ENCODE results near the gene ATXN1.

The ATXN1 gene

DNA sequence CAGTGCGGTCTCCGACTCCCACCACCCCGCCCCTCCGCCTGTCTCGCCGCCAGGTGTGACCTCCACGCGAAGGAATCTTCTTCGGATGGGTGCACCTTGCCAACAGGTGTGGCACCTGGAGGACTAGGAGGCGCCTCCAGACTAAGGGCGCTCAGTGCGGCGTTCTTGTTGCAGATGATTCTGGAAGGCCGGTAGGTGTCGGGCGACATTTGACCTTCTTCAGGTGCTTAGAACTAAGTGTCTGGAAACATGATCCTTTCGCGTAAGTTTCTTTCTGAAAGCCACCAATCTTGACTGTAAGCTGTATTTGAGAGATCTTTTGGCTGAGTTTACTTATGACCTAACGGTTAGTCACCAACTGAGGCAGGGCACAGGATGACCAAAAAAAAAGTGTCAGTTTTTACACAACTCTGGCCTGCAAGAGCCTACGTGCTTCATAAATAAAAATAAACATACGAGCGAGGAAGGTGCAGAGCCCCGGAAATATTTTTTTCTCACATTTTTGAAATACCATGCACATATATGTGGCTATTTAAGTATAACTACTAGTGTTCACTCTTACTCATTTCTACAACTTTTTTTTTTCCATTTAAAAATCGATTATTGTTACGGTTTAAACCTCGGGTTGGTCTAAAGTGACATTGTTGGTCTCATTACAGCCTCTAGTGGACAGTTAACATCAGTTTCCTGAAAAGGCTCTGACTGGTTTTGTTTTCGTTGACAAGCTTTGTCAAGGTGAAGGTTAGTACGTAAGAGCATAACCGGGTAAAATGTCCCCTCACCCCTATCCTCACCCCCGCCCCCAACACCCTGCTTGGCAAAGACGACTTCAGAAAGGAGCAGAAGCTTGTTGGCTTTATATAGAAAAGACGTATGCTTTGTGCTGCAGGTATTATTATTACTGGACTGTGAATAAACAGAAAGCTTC, 1.6 kb upstream of the ATXN1 start:
- peak; percentile 79 to 82 for TF ChIP-seq CTCF (IDR thresholded peaks at IDR 0.05)
- peak overlapping the region; percentile 69 to 86 for H3K4me3 ChIP-seq
- intact Hi-C loops (cut with DNase I; ENCODE audit: low total_unique reads) = loop anchor here (5.0 to 10.0 kb wide), 2 partner anchors 218 to 431 kb away; no protein-coding TSS in a partner anchor

DNA sequence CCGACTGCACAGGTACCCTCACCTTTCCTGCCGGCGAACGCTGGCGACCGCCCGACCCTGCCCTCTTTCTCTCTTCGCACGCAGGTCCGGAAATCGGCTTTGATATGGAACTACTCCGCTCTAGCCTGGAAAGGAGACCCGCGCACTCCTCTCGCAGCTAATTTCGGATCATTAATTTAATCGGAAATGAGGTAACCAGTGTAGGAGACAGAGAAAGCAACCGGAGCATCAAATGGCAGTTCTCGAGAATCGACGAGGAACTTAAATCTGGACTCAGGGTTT, 949 bp upstream of the ATXN1 start:
- H3K36me3 ChIP-seq = no peaks in the 10 kb centered on the region
- no peak for TF ChIP-seq CTCF (IDR thresholded peaks at IDR 0.05)
- no peak for DNase-seq
- H3K4me3 ChIP-seq = peak overlapping the region; percentile 69 to 86
- H3K4me1 ChIP-seq = peaks cover 0 to 50% (median 24%) of the 10 kb centered on the region in 4 donors
- H3K27me3 ChIP-seq = no peaks in the 10 kb centered on the region
- no peaks in the 10 kb centered on the region for H3K9me3 ChIP-seq
- intact Hi-C loops (cut with DNase I; ENCODE audit: low total_unique reads) = loop anchor here (5.0 to 10.0 kb wide), 2 partner anchors 217 to 430 kb away; no protein-coding TSS in a partner anchor
- H3K27ac ChIP-seq = peak overlapping the region; percentile 91 to 99

More for the DNA sequence above, 1.6 kb upstream of the ATXN1 start:
- Histone ChIP-seq H3K4me1 (peaks cover 0 to 50% (median 22%) of the 10 kb centered on the region in 4 donors), H3K27me3 (no peaks in the 10 kb centered on the region), H3K9me3 (no peaks in the 10 kb centered on the region), H3K27ac (peak overlapping the region; percentile 91 to 99), H3K36me3 (no peaks in the 10 kb centered on the region)
- DNase-seq = peak in 1 of 2 donors; percentile 76

GRCh38 chr6:16761471-16762267, 409 bp upstream of the ATXN1 start:
- peaks cover 0 to 50% (median 28%) of the 10 kb centered on the region in 4 donors for H3K4me1 ChIP-seq
- intact Hi-C loops (cut with DNase I; ENCODE audit: low total_unique reads) = loop anchor here (5.0 to 10.0 kb wide), 2 partner anchors 217 to 429 kb away; no protein-coding TSS in a partner anchor
- peak overlapping the region; percentile 69 to 86 for H3K4me3 ChIP-seq
- peak overlapping the region; percentile 91 to 99 for H3K27ac ChIP-seq
- TF ChIP-seq CTCF (IDR thresholded peaks at IDR 0.05) = peak in 1 of 2 experiments; percentile 29
- no peaks in the 10 kb centered on the region for H3K9me3 ChIP-seq
- no peaks in the 10 kb centered on the region for H3K36me3 ChIP-seq
- H3K27me3 ChIP-seq = no peaks in the 10 kb centered on the region
- DNase-seq = peak; percentile 87 to 94

GRCh38 chr6:16759646-16760515, 1.4 kb downstream of the ATXN1 start:
- Histone ChIP-seq H3K27ac (peak overlapping the region; percentile 91 to 99), H3K36me3 (no peaks in the 10 kb centered on the region), H3K4me1 (peaks cover 0 to 54% (median 32%) of the 10 kb centered on the region in 4 donors), H3K9me3 (no peaks in the 10 kb centered on the region), H3K27me3 (no peaks in the 10 kb centered on the region), H3K4me3 (peak overlapping the region; percentile 69 to 86)
- intact Hi-C loops (cut with DNase I; ENCODE audit: low total_unique reads) = loop anchor here (5.0 to 10.0 kb wide), 4 partner anchors 75 to 428 kb away; no protein-coding TSS in a partner anchor
- DNase-seq = peak; percentile 93 to 96
- no peak for TF ChIP-seq CTCF (IDR thresholded peaks at IDR 0.05)

All from tibial artery (tissue), 4 donors.